HG03097 (cell line): ENCODE results near the gene MYZAP.

ENCODE experiments used
- ATAC-seq: cut with Tn5 transposase; IDR thresholded peaks from one replicate; pipeline ENCODE4 v1.9.1; 2021; ENCODE audit not compliant: unreplicated experiment, low FRiP score

The MYZAP gene

DNA sequence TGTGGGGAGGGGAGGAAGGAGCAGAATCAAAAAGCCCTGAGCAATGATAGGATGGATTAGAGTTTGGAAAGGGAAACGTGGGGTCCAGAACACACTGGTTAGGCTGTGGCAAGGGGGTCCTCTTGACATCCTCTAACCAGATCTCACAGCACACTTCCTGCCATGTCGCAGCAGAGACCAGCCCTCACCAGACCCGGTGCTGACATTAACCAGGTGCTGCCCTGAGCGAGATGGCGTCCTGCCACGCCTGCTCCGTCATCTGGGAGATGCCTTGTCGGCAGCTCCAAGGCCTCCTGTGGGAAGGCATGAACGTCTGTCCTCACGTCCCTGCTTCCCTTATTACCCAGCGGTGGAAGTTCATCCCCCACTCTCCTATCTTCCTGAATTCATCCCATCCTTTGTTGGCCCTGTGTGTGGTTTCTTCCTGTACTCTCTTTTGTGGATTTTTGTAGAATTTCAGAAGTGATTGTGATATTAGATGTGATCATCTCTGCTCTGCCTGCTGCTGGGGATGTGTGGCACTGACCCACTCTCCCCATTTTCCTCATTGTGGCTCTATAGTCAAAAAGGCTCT is 29.4 kb upstream of the MYZAP start:
- ATAC-seq, result no peak

DNA sequence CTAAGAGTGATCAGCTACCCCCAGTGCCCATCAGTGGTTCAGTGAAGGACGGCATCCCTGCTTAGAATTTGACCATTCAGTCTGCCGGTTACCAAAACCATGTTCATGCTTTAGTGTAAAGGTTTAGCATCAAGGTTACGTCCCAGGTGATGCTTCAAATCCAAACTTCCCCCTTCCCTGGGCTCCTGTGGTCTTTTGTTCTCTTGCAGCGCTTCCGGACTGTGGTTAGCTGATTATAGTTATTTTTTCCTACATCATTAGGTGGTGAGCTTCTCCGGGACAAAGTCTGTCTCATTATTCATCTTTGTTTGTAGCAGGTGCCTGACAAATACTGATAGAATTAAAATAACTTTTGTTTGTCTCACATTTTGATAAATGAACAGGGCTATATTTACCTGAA is 28.3 kb upstream of the MYZAP start:
- no peak for ATAC-seq

DNA sequence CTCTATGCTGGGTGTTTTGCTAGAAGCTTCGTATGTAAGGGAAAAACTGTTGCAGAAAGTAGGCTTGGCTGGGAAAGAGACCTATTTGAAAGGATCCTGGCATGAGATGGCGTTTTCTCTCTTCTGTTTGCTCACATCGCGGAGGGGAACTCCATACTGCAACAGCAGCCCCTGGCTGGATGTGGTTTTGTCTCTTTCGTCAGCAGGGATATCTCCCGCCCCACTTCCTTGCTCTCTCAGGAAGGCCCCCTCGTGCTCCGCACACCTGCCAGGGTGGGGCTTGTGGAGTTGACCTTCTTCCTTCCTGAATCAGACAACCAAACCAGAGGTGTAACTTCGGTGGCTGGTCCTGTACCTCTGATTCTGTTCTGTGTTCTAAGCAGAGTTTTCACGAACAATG is 26.4 kb upstream of the MYZAP start:
- ATAC-seq, result no peak

DNA sequence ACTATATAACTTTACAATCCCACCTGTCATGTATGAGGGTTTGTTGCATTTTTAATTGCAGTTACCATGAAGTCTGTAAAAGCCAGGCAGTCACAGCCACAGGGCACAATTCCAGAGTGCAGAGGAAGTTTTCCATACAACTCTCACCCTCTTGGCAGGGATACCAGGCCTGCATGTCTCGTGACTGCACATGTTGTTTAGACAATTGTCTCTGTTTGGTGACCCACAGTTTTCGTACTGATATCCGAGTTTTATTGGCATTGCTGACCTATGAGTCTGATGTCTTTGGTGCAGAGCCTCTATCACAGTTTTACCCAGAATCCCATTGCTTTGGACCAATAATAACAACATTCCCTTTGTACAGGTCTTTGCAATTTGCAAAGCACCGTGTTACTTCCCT is 24.9 kb upstream of the MYZAP start:
- no peak for ATAC-seq

DNA sequence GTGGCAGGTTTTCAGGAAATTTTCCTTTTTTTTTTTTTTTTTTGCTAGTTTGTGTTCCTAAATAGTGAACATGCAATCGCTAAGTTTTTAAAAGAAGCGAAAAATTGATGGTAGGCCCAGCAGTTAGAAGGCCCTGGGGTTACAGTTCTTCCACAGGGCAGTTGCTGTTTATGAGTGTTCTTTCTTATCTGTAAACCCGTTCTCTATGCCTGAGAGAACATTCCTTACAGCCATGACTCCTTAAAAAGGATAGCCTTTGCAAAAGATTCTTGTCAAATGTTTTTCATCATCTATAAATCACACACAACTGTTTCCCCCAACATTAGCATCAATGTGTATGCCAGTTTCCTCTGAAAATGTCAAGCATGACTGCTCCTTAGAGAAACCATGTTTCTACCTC is 23.8 kb upstream of the MYZAP start:
- ATAC-seq, result no peak

DNA sequence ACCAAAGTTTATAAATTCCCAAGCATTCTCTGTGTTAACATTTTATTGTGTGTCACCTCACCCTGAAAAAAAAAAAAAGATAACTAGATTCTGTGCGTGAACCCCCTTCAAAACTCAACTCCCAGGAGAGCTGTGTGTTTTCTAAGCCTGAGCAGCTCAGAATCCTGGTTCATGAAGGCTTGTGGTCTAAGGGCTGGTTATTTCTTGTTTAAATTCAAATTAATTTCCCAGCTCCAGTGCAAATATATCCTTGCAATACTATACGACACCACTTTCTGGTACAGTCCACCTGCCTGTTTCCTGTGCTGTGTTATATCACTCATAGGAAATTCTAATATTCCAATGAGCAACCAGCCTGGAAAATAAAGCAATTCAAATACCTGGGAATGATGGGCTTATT is 23.4 kb upstream of the MYZAP start:
- ATAC-seq, result no peak

DNA sequence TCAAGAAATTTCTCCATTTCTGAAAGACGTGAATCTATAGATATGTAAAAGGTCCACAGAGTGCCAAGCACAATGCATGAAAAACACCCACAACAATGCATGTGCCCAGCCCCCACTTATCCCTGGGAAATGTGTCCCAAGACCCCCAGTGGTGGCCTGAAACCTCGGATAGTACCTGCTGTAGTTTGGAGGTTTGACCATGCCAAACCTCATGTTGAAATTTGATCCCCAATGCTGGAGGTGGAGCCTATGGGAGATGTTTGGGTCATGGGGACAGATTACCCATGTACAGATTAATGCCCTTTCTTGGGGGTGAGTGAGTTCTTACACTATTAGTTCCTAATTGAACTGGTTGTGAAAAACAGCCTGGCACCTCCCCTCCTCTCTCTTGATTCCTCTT is 21.4 kb upstream of the MYZAP start:
- no peak for ATAC-seq

DNA sequence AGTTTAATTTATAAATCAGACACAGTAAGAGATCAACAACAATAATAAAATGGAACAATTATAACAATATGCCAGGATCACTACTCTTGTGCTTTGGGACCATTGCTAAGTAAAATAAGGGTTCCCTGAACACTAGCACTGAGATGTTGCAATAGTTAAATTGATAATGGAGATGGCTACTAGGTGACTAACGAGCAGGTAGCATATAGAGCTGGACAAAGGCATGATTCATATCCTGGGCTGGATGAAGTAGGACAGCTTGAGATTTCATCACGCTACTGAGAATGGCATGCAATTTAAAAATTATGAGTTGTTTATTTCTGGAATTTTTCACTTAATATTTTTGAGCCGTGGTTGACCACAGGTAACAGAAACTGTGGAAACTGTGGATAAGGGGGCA is 20.7 kb upstream of the MYZAP start:
- no peak for ATAC-seq

DNA sequence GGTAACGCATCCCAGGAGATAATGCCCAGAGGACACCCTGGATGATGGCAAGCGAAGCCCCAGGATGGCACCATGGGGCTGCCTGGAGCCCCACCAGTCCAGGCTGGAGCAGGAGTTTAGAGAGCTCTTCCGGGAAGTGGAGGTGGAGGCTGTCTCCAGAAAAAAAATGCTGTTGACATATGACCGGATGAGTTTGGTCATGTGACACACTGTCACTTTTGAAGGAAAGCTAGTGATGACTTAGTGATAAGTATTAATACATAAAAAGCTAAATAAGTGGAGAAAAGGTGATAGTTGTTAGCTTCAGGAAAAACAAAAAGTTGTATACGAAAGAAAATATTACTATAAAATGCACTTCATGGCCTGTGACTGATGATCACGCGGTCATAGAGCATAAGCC is 20.0 kb upstream of the MYZAP start:
- no peak for ATAC-seq

DNA sequence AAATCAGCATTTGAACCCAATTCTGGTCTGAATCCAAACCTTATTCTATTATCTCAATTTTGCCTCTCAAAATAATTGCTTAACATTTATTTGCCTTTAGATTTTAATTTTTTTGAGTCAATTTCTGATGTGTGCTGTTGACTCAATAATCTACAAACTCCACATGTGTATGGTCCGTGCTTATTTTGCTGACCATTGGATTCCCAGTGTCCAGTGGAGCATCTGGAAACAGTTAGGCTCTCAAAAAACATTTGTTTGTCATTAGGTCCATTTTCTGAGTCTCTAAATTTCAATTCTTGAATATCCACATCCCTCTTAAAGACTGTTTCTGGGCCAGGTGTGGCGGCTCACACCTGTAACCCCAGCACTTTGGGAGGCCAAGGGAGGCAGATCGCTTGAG is 19.2 kb upstream of the MYZAP start:
- no peak for ATAC-seq

DNA sequence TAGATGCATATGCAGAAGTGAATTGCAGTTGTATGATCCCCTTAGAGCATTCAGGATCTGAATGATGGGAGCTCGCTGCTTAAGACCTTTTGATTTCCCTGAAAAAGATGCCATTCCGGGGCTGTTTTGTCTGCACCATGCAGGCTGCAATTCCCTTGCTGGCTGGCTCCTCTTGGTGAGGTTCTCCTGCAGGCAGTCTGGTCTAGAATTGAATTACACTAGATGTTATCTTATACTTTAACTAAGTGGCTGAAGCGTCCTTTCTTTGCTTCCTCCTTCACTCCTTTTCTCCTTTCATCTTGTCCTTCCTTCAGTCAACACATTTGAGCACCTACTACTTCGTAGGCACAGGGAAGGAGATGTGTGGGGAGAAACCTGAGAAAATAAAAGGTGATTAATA is 18.6 kb upstream of the MYZAP start:
- ATAC-seq, result no peak

DNA sequence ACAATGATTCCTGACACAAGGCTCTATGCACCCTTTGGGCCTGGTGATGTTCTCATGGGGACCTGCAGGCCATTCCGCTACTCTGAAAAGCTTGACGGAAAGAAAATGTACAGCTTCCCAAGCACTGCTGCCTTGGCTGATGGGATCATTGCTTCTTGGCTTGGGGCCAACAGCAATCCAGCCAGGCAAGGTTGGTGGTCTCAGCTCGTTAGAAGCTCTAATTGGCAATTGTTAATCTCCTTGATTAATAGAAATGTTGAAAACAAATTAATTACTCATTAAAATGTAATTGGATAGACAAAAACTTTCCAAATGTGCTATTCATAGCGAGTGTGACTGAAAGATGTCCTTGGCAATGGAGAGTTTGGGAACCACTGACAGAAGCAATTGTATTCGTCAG is 16.3 kb upstream of the MYZAP start:
- ATAC-seq, result no peak

DNA sequence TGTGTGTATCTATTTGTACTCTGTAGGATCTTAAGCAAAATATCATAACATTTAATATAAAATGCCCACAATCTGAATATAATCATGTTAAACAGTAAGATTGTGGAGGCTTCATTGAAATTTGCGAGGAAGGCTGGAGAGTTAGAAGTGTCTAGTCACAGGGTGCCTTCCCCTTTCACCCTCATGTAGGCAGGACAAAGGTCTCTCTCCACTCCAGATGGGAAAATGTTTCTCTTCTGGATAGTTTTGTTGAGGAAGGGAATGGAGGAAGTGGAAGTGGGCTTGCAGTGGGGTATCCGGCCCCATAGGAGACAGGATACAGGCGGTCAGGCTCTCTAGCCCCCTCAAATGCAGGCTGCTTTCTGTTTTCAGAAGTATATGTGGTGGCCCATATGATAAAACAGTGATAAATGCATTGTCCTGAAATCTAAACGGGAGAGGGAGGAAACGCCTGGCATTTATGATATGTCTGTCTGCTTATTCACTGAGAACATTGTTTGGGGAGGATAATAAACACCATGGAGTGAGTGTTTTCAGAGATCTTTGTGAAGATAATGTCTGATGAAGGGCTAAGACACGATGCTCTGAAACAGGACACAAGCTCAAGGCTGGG is 13.3 kb upstream of the MYZAP start:
- ATAC-seq, result no peak

DNA sequence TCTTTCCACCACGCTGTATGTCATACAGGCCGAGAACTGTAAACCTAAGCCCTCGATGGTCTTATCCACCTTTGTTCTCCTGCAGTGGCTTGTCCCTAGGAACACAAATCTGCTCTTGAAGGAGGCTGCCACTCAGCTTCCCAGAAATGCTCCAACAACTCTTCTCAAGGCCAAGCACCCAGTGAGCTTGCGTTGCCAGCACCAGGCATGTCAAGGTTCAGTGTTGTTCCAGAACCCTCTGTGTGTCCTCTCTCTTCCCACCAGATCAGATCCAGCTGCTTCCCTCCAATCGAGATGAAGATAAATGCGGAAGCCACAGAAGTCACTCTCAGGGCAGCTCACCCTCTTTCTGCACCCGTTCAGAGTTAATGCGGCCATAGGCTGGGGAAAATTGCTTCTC is 11.3 kb upstream of the MYZAP start:
- no peak for ATAC-seq

DNA sequence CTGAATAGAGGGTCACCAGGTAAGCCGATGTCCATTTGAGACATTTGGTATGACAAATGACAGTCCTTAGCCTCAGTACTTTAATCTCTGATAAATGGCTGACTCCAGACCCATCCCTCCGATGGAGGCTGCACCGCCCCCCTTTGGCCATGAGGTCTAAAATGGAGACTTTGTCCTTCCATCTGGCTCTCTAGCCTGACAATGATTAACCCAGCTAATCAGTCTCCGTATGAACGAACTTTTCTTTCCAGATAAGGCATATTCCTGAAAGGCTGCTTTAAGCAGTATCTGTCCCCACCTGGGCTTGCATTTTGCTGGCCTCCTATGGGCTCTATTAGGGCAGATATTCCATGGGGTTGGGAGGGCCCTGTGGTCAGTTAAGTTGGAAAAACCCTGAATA is 10.8 kb upstream of the MYZAP start:
- ATAC-seq, result no peak

DNA sequence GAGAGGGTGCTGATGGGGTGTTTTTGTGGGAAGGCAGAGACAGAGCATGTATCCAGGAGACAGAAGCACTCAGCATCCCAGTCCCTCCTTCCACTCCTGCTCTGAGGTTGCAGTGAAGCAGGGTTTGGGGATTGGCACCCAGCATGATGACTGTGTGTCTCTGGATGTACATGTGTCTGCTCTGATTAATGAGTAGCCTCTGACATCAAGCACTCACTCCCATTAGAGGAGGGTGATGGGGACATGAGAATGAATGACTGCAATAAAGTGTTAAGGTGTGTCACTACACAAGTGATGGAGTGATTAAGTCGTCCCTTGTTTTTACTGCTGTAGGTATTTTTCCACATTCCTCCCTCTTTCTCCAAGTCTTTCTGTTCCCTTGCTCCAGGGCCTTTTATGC is 9.6 kb upstream of the MYZAP start:
- ATAC-seq, result no peak

DNA sequence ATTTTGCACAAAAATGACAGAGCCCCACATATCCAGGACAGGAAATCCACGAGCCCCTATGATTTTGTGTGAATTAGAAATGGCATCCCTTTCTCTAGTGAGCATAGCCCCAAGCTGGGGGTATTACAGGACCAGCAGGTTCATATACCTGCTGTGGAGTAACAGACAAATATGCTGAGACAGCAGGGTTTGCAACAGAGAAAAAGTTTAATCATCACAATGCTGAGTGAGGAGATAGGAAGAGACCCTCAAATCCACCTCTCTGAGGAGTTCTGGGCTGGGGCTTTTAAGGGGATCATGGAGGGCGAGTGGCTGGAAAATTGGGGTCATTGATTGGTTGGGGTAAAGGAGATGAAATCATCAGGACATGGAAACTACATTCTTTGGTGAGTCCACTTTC is 8.4 kb upstream of the MYZAP start:
- no peak for ATAC-seq

DNA sequence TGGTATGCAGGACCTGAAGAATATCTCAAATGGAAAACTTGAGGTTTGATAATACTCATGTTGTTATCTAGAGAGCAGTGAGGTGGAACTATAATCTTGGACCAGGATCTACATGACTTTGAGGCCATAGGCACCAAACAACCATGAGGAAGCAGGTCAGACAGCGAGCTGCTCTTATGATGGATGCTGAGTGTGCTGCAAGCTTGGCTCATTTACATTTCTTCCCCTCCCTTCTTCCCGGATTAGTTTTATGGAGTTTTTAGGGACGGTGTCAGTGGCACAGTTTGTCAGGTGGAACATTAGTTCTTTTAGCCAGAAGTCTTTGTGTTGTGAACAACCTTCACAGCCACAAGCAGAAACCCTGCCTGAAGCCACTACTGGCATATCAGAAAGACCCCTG is 8.0 kb upstream of the MYZAP start:
- ATAC-seq, result no peak

DNA sequence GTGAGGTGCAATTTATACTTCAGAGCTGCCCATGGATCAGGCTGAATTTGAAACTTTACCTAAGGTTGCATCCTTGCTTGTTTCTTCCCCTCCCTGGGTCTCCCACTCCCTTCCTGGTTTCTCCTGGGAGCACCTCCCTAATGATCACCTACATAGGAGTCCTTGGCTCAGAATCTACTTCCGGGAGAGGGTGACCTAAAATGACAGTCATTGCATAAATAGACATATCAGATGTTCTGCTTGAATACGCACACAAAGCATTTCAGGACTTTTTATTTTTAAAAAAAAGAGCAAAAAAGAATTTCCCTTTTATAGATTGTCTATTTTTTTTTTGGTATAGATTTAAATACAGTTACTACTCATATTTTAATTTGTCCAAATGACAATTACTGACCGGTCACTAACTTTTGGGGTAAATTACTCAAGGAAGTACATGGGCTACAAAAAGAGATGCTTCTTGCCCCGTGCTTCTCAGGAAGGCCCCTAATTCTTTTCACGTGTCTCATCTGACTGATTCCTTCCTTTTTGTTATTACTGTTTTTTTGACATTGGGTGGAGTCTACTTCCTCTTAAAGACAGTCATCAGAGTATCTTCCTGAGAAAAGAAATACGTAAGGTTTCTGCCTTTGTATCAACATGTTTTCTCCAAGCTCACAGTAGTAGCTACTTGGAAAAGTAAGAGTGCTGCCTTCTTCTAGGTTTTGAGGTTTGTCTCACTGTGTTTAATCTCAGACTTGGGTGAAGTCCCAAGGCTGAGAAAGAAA is 4.9 kb upstream of the MYZAP start:
- no peak for ATAC-seq

DNA sequence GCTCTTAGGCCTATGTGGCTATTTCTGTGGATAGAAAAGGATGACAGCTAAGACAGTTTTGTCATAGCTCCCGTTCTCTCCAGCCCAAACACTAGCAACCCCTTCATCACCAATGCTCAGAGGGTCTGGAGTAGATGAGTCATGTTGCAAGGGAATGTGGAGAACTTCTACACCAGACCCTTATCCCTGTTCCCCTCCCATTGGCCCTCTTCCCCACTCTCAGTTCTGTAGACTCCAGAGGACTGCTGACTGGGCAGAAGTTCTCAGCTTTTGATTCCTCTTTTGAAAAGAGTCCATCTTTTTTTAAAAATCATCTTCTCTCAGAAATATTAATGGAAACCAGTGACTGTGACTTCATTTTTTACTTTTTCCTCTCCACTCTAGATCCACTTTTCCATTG is 2.4 kb upstream of the MYZAP start:
- ATAC-seq, result no peak

DNA sequence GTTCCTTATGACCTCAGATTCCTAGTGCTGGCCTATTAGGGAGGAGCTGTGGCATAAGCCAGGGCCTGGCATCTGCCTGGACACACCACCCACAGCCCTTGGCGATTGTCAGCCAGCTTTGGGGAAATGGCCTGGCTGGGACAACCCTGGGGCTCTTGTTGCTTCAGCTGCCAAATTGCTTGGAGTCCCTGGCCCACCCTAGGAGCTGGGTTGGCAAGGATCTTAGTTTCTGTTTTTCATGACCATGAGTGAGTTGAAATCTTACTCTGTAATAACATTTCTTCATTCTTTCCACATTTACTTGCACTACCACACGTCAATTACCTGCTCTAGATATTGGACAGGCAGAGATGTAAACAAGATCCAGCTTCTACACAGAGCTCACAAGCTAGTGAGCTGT is 1.9 kb upstream of the MYZAP start:
- no peak for ATAC-seq

DNA sequence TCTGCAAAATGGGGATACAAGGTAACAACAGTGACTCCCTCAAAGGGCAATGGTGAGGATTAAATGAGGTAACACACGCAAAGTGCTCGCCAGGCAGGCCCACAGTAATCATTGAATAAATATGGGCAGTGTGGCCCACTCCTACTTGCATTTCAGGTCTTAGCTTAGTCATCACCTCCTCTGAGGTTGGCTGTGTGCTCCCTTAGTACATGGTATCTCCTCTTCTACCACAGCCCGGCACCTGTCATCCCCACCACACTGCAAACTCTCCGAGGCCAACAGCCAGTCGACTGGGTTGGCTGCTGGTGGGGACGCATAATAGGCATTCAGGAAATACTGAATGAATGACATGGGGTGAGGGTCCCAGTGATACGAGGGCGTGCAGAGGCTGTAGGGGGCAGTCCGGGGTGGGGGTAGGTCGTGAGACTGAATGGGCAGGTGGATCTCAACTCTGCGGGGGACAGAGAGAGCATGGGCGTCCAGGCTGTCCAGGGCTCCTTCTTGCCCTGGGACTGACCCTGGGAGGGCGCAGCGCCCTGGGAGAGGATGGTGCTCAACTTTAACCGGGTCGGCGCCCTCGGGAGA is 375 bp upstream of the MYZAP start:
- no peak for ATAC-seq
